ENCODE data around the gene KLHL15. TPM values are rescaled to one million over a fixed set of nuclear protein-coding genes. Genes with fewer than 3 reads are reported as not detected.

Gene KLHL15
- total RNA-seq, 1 donor from 2014 or later, result 5.0 TPM

DNA sequence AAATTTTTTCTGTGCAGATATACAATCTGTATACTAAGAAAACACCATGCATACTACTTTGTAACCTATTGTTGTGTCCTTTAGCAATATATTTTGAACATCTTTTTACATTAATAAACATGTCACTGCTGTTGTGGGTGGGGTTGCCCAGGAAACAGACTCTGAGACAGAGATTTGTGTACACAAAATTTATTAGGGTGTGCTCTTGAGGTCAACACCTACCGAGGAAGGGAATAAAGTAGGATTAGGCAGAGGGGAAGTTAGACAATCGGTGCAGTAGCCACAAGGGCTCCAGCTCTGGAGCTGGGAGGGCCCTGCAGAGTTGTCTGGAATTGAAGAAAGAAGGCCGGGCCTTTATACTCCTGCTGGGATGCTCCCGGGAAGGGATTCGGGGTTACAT lies 62.8 kb downstream of the KLHL15 start:
- Mint-ChIP-seq H3K4me1 (ENCODE audit: low read depth, unreplicated experiment) (no peaks in the 10 kb centered on the region), H3K27me3 (ENCODE audit: unreplicated experiment) (no peaks in the 10 kb centered on the region), H3K36me3 (ENCODE audit: unreplicated experiment) (no peaks in the 10 kb centered on the region), H3K4me3 (ENCODE audit: unreplicated experiment) (no peak overlapping the region), H3K9me3 (ENCODE audit: unreplicated experiment) (no peaks in the 10 kb centered on the region), H3K27ac (ENCODE audit: unreplicated experiment) (no peak overlapping the region)
- DNase-seq, result no peak
- TF ChIP-seq, protein P1, sequence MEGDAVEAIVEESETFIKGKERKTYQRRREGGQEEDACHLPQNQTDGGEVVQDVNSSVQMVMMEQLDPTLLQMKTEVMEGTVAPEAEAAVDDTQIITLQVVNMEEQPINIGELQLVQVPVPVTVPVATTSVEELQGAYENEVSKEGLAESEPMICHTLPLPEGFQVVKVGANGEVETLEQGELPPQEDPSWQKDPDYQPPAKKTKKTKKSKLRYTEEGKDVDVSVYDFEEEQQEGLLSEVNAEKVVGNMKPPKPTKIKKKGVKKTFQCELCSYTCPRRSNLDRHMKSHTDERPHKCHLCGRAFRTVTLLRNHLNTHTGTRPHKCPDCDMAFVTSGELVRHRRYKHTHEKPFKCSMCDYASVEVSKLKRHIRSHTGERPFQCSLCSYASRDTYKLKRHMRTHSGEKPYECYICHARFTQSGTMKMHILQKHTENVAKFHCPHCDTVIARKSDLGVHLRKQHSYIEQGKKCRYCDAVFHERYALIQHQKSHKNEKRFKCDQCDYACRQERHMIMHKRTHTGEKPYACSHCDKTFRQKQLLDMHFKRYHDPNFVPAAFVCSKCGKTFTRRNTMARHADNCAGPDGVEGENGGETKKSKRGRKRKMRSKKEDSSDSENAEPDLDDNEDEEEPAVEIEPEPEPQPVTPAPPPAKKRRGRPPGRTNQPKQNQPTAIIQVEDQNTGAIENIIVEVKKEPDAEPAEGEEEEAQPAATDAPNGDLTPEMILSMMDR (IDR thresholded peaks at IDR 0.05; ENCODE audit: partially characterized antibody, unreplicated experiment), result no peak

DNA sequence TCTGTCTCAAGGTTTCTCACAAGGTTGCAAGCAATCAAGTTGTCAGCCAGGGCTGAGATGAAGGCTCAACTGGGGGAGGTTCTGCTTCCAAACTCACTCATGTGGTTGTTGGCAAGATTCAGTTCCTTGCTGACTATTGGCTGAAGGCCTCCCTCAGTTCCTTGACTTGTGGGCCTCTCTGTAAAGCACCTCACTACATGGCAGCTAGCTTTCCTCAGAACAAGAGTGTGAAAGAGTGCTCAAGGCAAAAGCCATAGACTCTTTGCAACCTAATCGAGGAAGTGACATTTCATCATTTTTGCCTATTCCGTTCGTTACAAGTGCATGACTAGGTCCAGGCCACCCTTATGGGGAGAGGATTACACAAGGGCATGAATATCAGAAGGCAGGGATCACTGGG lies 67.2 kb downstream of the KLHL15 start:
- DNase-seq, result no peak
- no peak overlapping the region for H3K4me3 Mint-ChIP-seq (ENCODE audit: unreplicated experiment)
- TF ChIP-seq, protein P1 (IDR thresholded peaks at IDR 0.05; ENCODE audit: partially characterized antibody, unreplicated experiment), result no peak
- no peaks in the 10 kb centered on the region for H3K4me1 Mint-ChIP-seq (ENCODE audit: low read depth, unreplicated experiment)
- no peaks in the 10 kb centered on the region for H3K27me3 Mint-ChIP-seq (ENCODE audit: unreplicated experiment)
- no peak overlapping the region for H3K27ac Mint-ChIP-seq (ENCODE audit: unreplicated experiment)
- no peaks in the 10 kb centered on the region for H3K36me3 Mint-ChIP-seq (ENCODE audit: unreplicated experiment)
- H3K9me3 Mint-ChIP-seq (ENCODE audit: unreplicated experiment), result no peaks in the 10 kb centered on the region

DNA sequence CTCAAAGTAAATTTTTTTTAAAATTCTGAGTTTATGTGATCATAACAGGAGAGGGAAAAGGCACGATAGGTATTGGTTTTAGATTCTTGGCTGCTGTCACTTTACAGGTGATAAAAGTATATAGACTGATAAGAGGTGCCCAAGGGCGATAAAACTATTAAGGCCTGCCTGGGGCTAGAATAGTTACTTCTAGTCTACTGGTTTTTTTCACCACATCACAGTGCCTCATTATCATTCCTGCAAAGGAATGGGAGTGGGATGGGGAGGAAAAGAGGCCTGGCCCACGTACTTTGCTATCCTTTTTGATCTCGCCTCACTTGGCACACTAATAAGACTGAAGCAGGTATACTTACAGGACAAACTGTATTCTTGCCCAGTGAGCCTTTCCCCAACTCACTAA lies 72.6 kb downstream of the KLHL15 start:
- H3K27me3 Mint-ChIP-seq (ENCODE audit: unreplicated experiment), result no peaks in the 10 kb centered on the region
- H3K27ac Mint-ChIP-seq (ENCODE audit: unreplicated experiment), result no peak overlapping the region
- no peaks in the 10 kb centered on the region for H3K9me3 Mint-ChIP-seq (ENCODE audit: unreplicated experiment)
- H3K4me1 Mint-ChIP-seq (ENCODE audit: low read depth, unreplicated experiment), result no peaks in the 10 kb centered on the region
- H3K4me3 Mint-ChIP-seq (ENCODE audit: unreplicated experiment), result no peak overlapping the region
- DNase-seq, result no peak
- H3K36me3 Mint-ChIP-seq (ENCODE audit: unreplicated experiment), result no peaks in the 10 kb centered on the region
- TF ChIP-seq, protein P1 (IDR thresholded peaks at IDR 0.05; ENCODE audit: partially characterized antibody, unreplicated experiment), result no peak

DNA sequence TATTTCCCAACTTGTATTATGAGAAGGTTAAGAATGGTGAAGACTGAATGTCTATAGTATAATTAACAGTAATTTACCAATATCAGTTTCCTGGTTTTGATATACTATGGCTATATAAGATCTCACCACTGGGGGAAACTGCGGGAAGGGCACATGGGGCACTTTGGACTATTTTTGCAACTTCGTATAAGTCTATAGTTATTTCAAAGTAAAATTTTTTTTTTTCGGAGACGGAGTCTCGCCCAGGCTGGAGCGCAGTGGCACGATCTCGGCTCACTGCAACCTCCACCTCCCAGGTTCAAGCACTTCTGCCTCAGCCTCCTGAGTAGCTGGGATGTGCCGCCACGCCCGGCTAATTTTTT lies 73.1 kb downstream of the KLHL15 start:
- TF ChIP-seq, protein P1 (IDR thresholded peaks at IDR 0.05; ENCODE audit: partially characterized antibody, unreplicated experiment), result no peak
- Mint-ChIP-seq H3K4me1 (ENCODE audit: low read depth, unreplicated experiment) (no peaks in the 10 kb centered on the region), H3K36me3 (ENCODE audit: unreplicated experiment) (no peaks in the 10 kb centered on the region), H3K4me3 (ENCODE audit: unreplicated experiment) (no peak overlapping the region), H3K27me3 (ENCODE audit: unreplicated experiment) (no peaks in the 10 kb centered on the region), H3K9me3 (ENCODE audit: unreplicated experiment) (no peaks in the 10 kb centered on the region), H3K27ac (ENCODE audit: unreplicated experiment) (no peak overlapping the region)
- DNase-seq, result no peak

DNA sequence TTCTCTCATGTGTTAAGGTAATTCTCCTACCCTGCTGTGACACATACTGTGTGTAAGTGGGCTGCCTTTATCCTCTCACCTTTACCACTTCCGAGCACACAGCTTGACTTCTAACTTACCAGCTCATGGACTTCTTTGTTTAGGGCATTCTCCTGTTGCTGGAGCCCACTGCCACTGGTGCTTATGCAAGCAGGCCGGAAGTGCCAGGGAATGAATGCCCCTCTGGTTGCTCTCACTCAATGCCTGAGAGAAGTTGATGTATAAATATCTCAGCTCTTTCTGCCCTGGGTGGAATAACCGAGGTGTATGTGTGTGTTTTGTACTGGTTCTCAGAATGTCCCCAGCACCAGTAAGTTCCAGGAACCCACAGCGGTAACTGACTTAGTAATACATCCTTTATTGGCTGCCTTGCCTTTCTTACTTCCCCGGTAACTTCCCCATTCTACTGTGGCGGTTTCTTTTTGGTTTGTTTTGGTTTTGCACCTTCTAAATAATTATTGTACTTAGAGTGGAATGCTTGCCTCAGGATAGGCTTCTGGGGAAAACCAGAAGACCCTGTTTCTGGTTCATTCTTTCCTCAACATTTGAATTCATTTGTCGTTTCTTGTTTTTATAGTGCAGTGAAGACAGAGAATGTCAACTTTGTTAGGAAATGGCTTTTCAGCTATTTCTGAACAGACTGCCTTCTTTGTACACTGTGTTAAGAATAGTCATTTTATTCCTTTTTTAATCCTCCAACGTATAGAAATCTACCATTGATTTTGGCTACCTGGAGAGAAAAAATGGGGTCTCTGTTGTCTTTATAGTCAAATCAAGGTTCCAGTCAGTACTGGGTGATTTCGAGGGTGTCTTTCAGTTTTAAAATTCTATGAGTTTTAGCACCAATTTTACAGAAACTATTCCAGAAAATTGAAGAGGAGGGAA lies 73.7 kb downstream of the KLHL15 start:
- TF ChIP-seq, protein P1 (IDR thresholded peaks at IDR 0.05; ENCODE audit: partially characterized antibody, unreplicated experiment), result no peak
- Mint-ChIP-seq H3K4me3 (ENCODE audit: unreplicated experiment) (no peak overlapping the region), H3K9me3 (ENCODE audit: unreplicated experiment) (no peaks in the 10 kb centered on the region), H3K27ac (ENCODE audit: unreplicated experiment) (no peak overlapping the region), H3K27me3 (ENCODE audit: unreplicated experiment) (no peaks in the 10 kb centered on the region), H3K4me1 (ENCODE audit: low read depth, unreplicated experiment) (no peaks in the 10 kb centered on the region), H3K36me3 (ENCODE audit: unreplicated experiment) (no peaks in the 10 kb centered on the region)
- DNase-seq, result no peak

Data from glutamatergic neuron (in vitro differentiated cells).